ENCODE results near the gene HACD1. TPM values are rescaled to one million over a fixed set of nuclear protein-coding genes. Genes with fewer than 3 reads are reported as not detected.

The HACD1 gene
- total RNA-seq, 2 donors from 2014 or later = 82.2 to 109 TPM

DNA sequence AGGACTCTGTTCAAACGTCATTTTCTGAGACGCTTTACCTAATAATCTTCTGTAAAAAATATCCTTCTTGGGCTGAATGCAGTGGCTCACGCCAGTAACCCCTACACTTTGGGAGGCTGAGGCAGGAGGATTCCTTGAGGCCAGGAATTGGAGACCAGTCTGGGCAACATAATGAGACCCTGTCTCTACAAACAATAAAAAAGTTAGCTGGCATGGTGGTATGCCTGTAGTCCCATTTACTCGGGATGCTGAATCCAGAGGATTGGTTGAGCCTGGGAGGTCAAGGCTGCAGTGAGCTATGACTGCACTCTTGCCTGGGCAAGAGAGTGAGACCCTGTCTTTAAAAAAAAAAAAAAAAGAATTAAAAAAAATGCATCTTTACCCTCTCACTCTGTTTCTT lies 31.9 kb upstream of the HACD1 start:
- Histone ChIP-seq H3K27me3 (replicated peaks; ENCODE audit: insufficient read depth) (no peaks in the 10 kb centered on the region), H3K27ac (peak overlapping the region; percentile 20 to 68), H3K4me3 (no peak overlapping the region), H3K9me3 (no peaks in the 10 kb centered on the region), H3K4me1 (ENCODE audit: control insufficient read depth in 1 of 2, low read depth in 2 of 2) (peaks cover 54 to 87% of the 10 kb centered on the region in 2 donors), H3K36me3 (no peaks in the 10 kb centered on the region)
- DNase-seq (ENCODE audit: low spot score) = no peak
- TF ChIP-seq, protein P1, sequence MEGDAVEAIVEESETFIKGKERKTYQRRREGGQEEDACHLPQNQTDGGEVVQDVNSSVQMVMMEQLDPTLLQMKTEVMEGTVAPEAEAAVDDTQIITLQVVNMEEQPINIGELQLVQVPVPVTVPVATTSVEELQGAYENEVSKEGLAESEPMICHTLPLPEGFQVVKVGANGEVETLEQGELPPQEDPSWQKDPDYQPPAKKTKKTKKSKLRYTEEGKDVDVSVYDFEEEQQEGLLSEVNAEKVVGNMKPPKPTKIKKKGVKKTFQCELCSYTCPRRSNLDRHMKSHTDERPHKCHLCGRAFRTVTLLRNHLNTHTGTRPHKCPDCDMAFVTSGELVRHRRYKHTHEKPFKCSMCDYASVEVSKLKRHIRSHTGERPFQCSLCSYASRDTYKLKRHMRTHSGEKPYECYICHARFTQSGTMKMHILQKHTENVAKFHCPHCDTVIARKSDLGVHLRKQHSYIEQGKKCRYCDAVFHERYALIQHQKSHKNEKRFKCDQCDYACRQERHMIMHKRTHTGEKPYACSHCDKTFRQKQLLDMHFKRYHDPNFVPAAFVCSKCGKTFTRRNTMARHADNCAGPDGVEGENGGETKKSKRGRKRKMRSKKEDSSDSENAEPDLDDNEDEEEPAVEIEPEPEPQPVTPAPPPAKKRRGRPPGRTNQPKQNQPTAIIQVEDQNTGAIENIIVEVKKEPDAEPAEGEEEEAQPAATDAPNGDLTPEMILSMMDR (IDR thresholded peaks at IDR 0.05) = no peak
- ATAC-seq (ENCODE audit: insufficient number of reproducible peaks, low FRiP score, low read depth) = no peak

DNA sequence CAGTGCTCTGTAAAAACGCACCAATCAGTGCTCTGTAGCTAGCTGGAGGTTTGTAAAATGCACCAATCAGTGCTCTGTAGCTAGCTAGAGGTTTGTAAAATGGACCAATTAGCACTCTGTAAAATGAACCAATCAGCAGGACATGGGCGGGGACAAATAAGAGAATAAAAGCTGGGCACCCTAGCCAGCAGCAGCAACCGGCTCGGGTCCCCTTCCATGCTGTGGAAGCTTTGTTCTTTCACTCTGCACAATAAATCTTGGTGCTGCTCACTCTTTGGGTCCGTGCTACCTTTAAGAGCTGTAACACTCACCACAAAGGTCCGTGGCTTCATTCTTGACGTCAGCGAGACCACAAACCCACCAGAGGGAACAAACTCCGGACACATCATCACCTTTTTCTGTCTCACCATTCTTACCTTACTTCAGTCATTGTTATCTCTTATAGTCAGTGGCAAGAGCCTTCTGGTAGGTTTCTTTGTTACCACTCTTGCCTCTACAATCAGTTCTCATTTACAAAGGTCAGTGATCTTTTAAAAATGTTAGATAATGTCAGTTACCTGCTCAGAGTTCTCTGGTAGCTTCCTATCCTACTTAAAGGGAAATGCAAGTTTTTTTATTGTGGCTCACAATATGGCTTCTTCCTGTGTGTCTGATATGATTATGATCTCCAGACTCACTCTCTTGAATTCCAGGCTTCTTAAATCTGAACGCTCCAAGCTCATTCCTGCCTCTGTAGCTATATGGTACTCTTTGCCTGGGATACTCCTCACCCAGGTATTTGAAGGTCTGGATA lies 31.3 kb upstream of the HACD1 start:
- TF ChIP-seq, protein P1 (IDR thresholded peaks at IDR 0.05) = no peak
- ATAC-seq (ENCODE audit: insufficient number of reproducible peaks, low FRiP score, low read depth) = no peak
- Histone ChIP-seq H3K27ac (peak overlapping the region; percentile 20 to 68), H3K4me3 (no peak overlapping the region), H3K9me3 (no peaks in the 10 kb centered on the region), H3K27me3 (replicated peaks; ENCODE audit: insufficient read depth) (no peaks in the 10 kb centered on the region), H3K4me1 (ENCODE audit: control insufficient read depth in 1 of 2, low read depth in 2 of 2) (peaks cover 54 to 87% of the 10 kb centered on the region in 2 donors), H3K36me3 (no peaks in the 10 kb centered on the region)
- DNase-seq (ENCODE audit: low spot score) = no peak

DNA sequence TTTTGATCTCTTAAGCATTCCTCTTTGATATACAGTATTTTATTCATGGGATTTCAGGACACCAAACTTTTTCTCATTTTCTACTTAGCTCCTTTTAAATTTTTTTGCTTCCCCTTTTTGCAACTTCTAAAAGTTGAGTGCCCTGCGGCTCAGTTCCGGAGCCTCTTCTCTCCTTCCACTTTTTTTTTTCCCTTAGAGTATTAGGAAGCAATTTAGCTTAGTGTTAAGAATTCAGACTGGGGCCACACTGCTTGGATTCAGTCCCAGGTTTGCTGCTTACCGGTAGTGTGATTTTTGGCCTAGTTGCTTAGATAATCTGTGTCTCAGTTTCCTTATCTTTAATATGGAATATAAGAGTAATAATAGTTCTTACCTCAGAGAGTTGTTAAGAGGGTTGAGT lies 30.2 kb upstream of the HACD1 start:
- ATAC-seq (ENCODE audit: insufficient number of reproducible peaks, low FRiP score, low read depth) = no peak
- Histone ChIP-seq H3K27me3 (replicated peaks; ENCODE audit: insufficient read depth) (no peaks in the 10 kb centered on the region), H3K4me1 (ENCODE audit: control insufficient read depth in 1 of 2, low read depth in 2 of 2) (peaks cover 49 to 83% of the 10 kb centered on the region in 2 donors), H3K9me3 (no peaks in the 10 kb centered on the region), H3K36me3 (no peaks in the 10 kb centered on the region), H3K4me3 (peak overlapping the region; percentile 43), H3K27ac (peak overlapping the region; percentile 52 to 66)
- DNase-seq (ENCODE audit: low spot score) = no peak
- TF ChIP-seq, protein P1 (IDR thresholded peaks at IDR 0.05) = no peak

DNA sequence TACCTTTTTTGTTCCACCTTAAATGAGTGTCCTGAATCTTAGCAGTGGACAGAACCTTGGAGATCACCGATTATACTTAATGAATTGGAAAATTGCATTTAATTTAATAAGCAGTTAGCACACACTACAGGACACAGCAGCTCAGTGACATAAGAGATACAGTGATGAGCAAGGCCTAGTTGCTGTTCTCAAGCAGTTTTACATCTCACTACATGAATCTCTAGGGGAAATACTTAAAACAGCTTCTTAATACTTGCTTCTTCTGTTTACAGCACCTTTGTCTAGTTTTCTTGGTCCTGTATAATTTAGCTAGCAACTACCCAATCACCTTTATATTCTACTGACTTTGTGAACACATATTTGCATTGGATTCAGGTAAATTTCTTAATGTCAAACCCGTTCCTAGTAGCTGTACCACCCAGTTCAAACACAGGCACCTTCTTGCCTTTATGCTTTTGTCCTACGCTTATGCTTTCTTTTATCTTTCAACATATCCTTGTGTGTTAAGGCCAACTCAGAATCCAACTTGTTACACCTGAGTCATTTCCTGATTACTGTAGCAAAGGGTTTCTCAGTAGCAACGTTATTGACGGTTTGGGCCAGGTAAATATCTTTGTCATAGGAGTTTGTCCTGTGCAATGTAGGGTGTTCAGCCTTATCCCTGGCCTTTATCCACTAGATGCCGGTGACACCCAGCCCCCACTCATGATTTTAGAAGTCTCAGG lies 28.6 kb upstream of the HACD1 start:
- TF ChIP-seq, protein P1 (IDR thresholded peaks at IDR 0.05) = no peak
- ATAC-seq (ENCODE audit: insufficient number of reproducible peaks, low FRiP score, low read depth) (no peak), DNase-seq (ENCODE audit: low spot score) (no peak)
- no peaks in the 10 kb centered on the region for H3K27me3 ChIP-seq (replicated peaks; ENCODE audit: insufficient read depth)
- no peaks in the 10 kb centered on the region for H3K9me3 ChIP-seq
- H3K4me3 ChIP-seq = peak overlapping the region; percentile 80
- H3K36me3 ChIP-seq = no peaks in the 10 kb centered on the region
- no peak overlapping the region for H3K27ac ChIP-seq
- peaks cover 38 to 67% of the 10 kb centered on the region in 2 donors for H3K4me1 ChIP-seq (ENCODE audit: control insufficient read depth in 1 of 2, low read depth in 2 of 2)

DNA sequence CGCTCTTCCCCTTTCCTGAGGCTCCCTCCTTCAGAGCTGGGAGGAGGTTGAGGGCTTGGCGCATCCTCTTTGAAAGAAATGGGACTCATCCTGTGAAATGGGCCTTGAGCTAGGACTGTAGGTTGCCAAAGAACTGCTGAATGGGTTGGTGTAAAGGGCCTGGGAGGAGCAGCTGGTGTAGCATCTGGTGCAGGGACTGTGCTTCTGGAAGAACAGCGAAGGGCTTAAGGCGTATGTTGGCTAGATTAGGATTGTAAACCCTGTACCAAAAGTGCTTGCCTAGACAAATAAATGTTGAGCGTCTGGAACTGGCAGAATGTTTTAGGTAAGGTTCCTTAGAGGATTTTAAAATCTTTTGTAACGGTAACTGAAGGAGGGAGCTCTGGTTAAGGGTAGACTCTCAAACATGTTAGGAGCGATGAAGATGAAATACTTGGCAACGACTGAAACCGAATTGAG lies 27.3 kb upstream of the HACD1 start:
- Histone ChIP-seq H3K27me3 (replicated peaks; ENCODE audit: insufficient read depth) (no peaks in the 10 kb centered on the region), H3K4me1 (ENCODE audit: control insufficient read depth in 1 of 2, low read depth in 2 of 2) (peaks cover 36 to 55% of the 10 kb centered on the region in 2 donors), H3K36me3 (no peaks in the 10 kb centered on the region), H3K27ac (peak overlapping the region; percentile 90 to 91), H3K9me3 (no peaks in the 10 kb centered on the region), H3K4me3 (peak overlapping the region; percentile 80)
- ATAC-seq (ENCODE audit: insufficient number of reproducible peaks, low FRiP score, low read depth) (peak; percentile 35), DNase-seq (ENCODE audit: low spot score) (no peak)
- TF ChIP-seq, protein P1 (IDR thresholded peaks at IDR 0.05) = no peak
